WTC11 (cell line): ENCODE data around the gene CAMTA1.

Experiments
- NFYB ChIP-seq: sonication (generic); formaldehyde crosslinking; conservative IDR thresholded peaks from 2 replicates; pipeline ENCODE4 v1.8.0; 2022; ENCODE audit warnings: low read depth, missing genetic modification reagents
- TF ChIP-seq, protein P1 (sequence below): fragments of 200-600 bp; IDR thresholded peaks from 2 replicates; pipeline ENCODE4 v1.8.0; 2022; ENCODE audit warnings: antibody characterized with exemption
- TF ChIP-seq, protein P2 (sequence below): sonication (generic); formaldehyde crosslinking; IDR thresholded peaks from 2 replicates; pipeline ENCODE4 v1.8.1; 2022; ENCODE audit warnings: low read depth, missing genetic modification reagents, borderline replicate concordance

- TF ChIP-seq, protein P1, sequence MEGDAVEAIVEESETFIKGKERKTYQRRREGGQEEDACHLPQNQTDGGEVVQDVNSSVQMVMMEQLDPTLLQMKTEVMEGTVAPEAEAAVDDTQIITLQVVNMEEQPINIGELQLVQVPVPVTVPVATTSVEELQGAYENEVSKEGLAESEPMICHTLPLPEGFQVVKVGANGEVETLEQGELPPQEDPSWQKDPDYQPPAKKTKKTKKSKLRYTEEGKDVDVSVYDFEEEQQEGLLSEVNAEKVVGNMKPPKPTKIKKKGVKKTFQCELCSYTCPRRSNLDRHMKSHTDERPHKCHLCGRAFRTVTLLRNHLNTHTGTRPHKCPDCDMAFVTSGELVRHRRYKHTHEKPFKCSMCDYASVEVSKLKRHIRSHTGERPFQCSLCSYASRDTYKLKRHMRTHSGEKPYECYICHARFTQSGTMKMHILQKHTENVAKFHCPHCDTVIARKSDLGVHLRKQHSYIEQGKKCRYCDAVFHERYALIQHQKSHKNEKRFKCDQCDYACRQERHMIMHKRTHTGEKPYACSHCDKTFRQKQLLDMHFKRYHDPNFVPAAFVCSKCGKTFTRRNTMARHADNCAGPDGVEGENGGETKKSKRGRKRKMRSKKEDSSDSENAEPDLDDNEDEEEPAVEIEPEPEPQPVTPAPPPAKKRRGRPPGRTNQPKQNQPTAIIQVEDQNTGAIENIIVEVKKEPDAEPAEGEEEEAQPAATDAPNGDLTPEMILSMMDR: peak; percentile 93
- TF ChIP-seq, protein P2, sequence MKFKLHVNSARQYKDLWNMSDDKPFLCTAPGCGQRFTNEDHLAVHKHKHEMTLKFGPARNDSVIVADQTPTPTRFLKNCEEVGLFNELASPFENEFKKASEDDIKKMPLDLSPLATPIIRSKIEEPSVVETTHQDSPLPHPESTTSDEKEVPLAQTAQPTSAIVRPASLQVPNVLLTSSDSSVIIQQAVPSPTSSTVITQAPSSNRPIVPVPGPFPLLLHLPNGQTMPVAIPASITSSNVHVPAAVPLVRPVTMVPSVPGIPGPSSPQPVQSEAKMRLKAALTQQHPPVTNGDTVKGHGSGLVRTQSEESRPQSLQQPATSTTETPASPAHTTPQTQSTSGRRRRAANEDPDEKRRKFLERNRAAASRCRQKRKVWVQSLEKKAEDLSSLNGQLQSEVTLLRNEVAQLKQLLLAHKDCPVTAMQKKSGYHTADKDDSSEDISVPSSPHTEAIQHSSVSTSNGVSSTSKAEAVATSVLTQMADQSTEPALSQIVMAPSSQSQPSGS (CRISPR knock-in tag): no peak
- no peak for TF ChIP-seq NFYB (CRISPR knock-in tag)
These were observed 862.0 kb downstream of the CAMTA1 start for GRCh38 chr1:7646981-7647901.
